ENCODE results near the gene SIRT2. TPM values are rescaled to one million over a fixed set of nuclear protein-coding genes. Genes with fewer than 3 reads are reported as not detected.

SIRT2 gene
- 50.6 and 51.1 TPM in 2 replicates for total RNA-seq

DNA sequence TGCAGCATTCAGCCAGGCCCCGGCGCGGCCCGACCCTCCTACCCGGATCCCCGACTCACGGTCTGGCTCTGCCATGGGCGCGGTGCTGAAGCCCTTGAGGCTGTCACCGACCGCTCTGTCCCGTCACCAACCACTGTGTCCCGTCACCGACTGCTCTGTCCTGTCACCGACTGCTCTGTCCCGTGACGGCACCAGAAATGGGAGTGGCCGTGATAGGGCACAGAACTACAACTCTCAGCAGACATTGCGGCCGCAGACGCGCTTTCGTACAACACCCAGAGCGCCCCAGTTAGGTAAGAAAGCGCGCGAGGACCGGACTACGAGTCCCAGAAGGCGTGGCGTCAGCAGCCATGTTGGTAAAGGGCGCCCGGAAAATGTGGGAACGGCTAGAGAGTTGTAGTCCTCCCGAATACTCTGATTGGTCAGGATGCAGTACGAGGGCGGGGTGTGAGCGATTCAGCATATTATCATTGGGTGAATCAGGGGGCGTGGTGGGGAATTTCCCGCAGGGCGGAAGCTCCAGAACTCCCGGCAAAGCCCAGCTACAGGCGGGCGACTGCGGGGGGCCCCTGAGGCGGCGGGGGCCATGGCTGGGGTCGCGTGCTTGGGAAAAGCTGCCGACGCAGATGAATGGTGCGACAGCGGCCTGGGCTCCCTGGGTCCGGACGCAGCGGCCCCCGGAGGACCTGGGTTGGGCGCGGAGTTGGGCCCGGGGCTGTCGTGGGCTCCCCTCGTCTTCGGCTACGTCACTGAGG, at the start of gene SIRT2, which contains the start of gene NFKBIB:
SIRT2 (minus strand) TSS at position 172 of the 755 bp plus-strand sequence; CDS start at position 75, 97 bp downstream.
NFKBIB (plus strand) TSS at position 523 of the 755 bp plus-strand sequence; CDS start at position 587, 64 bp downstream.

DNA sequence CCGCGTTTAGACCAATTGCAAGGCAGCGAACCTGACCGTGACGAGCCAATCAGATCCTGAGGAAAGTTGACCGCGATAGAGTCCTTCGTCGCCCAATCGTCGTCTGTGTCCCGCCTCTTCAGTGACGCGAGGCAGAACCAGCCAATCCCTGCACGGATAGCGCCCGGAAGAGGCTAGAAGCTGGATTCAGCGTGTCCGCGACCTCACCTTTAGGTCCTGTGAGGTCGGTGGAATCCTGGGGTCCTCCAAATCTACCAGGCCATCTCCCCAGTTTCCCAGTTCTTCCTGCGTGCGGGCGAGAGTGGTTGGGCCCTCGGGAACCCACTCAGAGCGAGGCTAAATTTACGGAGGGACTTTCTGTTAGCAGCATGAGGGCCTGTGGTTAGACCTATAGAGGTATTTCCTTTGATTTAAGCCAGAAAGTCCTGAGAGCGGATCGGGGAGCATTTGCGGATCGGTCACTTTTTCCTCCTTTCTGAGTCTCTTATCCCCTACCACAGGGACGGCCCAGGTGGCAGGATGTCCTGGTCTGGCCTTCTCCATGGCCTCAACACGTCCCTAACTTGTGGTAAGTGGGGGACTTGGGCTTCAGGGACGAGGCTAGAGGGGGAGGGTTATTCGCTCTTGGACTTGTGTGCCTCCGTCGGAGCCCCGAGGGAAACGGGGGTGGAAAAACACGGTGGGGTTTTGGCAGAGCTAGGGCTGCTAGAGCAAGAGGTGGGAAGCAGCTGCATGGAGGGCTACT, 31.5 kb upstream of the SIRT2 start, which contains the start of gene MRPS12:
MRPS12 (plus strand) TSS at position 169 of the 745 bp plus-strand sequence; CDS start at position 520, 351 bp downstream.

GRCh38 chr19:38929929-38930775, 30.7 kb upstream of the SIRT2 start, which contains the start of gene SARS2:
Gene SARS2 (minus strand): TSS chr19:38930763. CDS start chr19:38930736, 27 bp downstream.

GRCh38 chr19:38877781-38878574, 21.4 kb downstream of the SIRT2 start, which contains the start of gene RINL:
Gene RINL (minus strand): TSS chr19:38878275. CDS start chr19:38876742, 1,533 bp downstream.

DNA sequence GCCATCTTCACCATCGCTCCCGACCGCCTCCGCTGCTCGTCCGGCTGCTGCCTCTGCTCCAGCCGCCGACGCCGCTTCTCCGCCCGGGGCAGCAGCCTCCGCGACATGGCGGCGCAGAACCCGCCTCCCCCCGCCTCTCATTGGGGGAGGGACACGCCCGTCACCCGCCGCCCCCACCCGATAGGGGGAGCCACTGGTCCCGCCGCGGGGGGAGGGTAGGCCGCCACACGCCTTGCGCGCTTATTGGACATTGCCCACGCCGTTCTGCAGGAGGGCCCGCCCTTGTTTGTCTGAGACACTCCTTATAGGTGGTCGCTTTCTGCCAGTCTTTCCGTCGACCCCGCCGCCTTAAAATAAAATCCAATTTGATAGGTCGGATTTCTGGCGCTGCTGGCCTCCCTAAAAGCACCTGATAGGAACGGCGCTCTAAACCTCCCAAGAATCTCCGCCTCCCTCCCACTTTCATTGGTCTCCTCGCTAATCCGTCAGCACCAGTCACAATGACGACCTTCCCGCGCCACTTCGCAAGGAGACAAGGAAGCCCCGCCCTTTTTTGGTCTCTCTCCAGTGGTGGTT, 49.5 kb downstream of the SIRT2 start, which contains the start of gene HNRNPL:
HNRNPL (minus strand) TSS at position 127 of the 576 bp plus-strand sequence; CDS start at position 107, 20 bp downstream.

Other genes with a start within 250 kb of the SIRT2 start
- not detected in 2 replicates for gene CAPN12, start 155.1 kb downstream of the SIRT2 start, total RNA-seq
- gene LGALS7, start 126.1 kb downstream of the SIRT2 start, total RNA-seq = not detected in 2 replicates
- gene LGALS7B, start 110.4 kb downstream of the SIRT2 start, total RNA-seq = not detected in 2 replicates
- not detected in 2 replicates for gene LGALS4, start 86.7 kb downstream of the SIRT2 start, total RNA-seq
- 67.3 and 78.4 TPM in 2 replicates for gene ECH1, start 67.8 kb downstream of the SIRT2 start, total RNA-seq
- 160 and 169 TPM in 2 replicates for gene HNRNPL, start 49.6 kb downstream of the SIRT2 start, total RNA-seq
- gene RINL, start 21.3 kb downstream of the SIRT2 start, total RNA-seq = 2.4 and 5.2 TPM in 2 replicates
- 10.3 and 16.1 TPM in 2 replicates for gene NFKBIB, start 351 bp upstream of the SIRT2 start, total RNA-seq
- gene CCER2, start 12.6 kb upstream of the SIRT2 start, total RNA-seq = not detected in 2 replicates
- gene SARS2, start 31.1 kb upstream of the SIRT2 start, total RNA-seq = 11.1 and 16.3 TPM in 2 replicates
- gene MRPS12, start 31.3 kb upstream of the SIRT2 start, total RNA-seq = 34.8 and 35.0 TPM in 2 replicates
- 35.4 and 36.2 TPM in 2 replicates for gene FBXO17, start 76.1 kb upstream of the SIRT2 start, total RNA-seq
- 1.6 and 7.0 TPM in 2 replicates for gene FBXO27, start 132.9 kb upstream of the SIRT2 start, total RNA-seq
- gene ACP7, start 184.8 kb upstream of the SIRT2 start, total RNA-seq = not detected in 2 replicates
- 6.9 and 12.2 TPM in 2 replicates for gene PAK4, start 226.2 kb upstream of the SIRT2 start, total RNA-seq

Measured in cardiac ventricle fibroblast (primary cell).